Right lobe of liver (tissue), 6 donors: Measurements from ENCODE around the gene GPATCH3. TPM values are rescaled to one million over a fixed set of nuclear protein-coding genes. Genes with fewer than 3 reads are reported as not detected.

Experiments used
- ATAC-seq, 4 donors: fragments of 200-7000 bp; cut with Tn5 transposase; one replicate each; pipeline ENCODE4 v1.9.1; 2020; ENCODE audit warnings: mild to moderate bottlenecking in 4 of 4, moderate library complexity in 4 of 4
- DNase-seq, 3 donors: peaks; one replicate each; pipeline ENCODE4 v3.0.0-alpha.2; 2020
- H3K27ac ChIP-seq, 3 donors: fragments of 200-600 bp; one replicate each; pipeline ENCODE4 v1.8.0; 2022
- H3K27me3 ChIP-seq, 2 donors: fragments of 200-600 bp; one replicate each; pipeline ENCODE4 v1.8.0; 2022
- H3K36me3 ChIP-seq, 4 donors: fragments of 200-600 bp; sonication (generic) in 1 of 4; one replicate each; pipeline versions ENCODE4 v1.5.1 to v1.8.0; 2017 to 2022; ENCODE audit warnings: control low read depth in 1 of 4
- H3K4me1 ChIP-seq, 4 donors: fragments of 200-600 bp; sonication (generic) in 1 of 4; one replicate each; pipeline versions ENCODE4 v1.5.1 to v1.8.0; 2017 to 2022; ENCODE audit warnings: control low read depth in 1 of 4
- H3K4me3 ChIP-seq, 3 donors: fragments of 200-600 bp; one replicate each; pipeline ENCODE4 v1.8.0; 2022
- H3K9me3 ChIP-seq, 4 donors: fragments of 200-600 bp; sonication (generic) in 1 of 4; one replicate each; pipeline versions ENCODE4 v1.5.1 to v1.8.0; 2017 to 2022; ENCODE audit warnings: control low read depth in 1 of 4
- CTCF ChIP-seq, 4 donors: fragments of 200-600 bp in 3 of 4; fragments of 450-650 bp in 1 of 4; IDR thresholded peaks; one replicate each; pipeline versions ENCODE4 v1.5.1 to v1.8.0; 2016 to 2022; ENCODE audit warnings: antibody characterized with exemption in 4 of 4, mild to moderate bottlenecking in 2 of 4
- POLR2A ChIP-seq: fragments of 450-650 bp; IDR thresholded peaks from one replicate; pipeline ENCODE4 v1.6.1; 2017; ENCODE audit warnings: antibody characterized with exemption, mild to moderate bottlenecking
- WGBS: methylation state at CpG from one replicate; pipeline ENCODE4 v1.1.6; 2018; ENCODE audit warnings: low coverage, low lambda C conversion rate; ENCODE audit not compliant: insufficient coverage; ENCODE audit errors: missing lambda C conversion rate; 5-methylcytosine and 5-hydroxymethylcytosine counted together
- intact Hi-C, 2 donors: fragments of 100-400 bp; cut with DNase I; formaldehyde crosslinking; loops; one replicate each; pipeline versions ENCODE4 v1.11.2 to v1.14.1; 2022
- total RNA-seq, 6 experiments: library from RNA; depleted of rRNA in 2 of 6; stranded (reverse); fragments of >200 nt in 2 of 6; fragmentation: NEBNext Ultra II Directional in 3 of 6; extraction: Animal tissue kit (Norgen Biotek cat#: 25700) in 3 of 6; gene quantifications; one replicate each; pipeline versions ENCODE4 v1.1.0 to v1.2.4, GENCODE V29; 2016 to 2023
- donor health status: DM: no; HTN: yes; CAD: no.
- donor health status: DM: no; HTN: no; CAD: no.
- donor health status: DM: no; HTN: no; CAD: no.
- donor health status: DM: no; HTN: yes; CAD: no.
- donor health status: DM: no; HTN: yes; CAD: no.

GPATCH3 gene
- total RNA-seq, 6 experiments from 2014 or later, result 6.0 to 8.1 (median 7.1) TPM

DNA sequence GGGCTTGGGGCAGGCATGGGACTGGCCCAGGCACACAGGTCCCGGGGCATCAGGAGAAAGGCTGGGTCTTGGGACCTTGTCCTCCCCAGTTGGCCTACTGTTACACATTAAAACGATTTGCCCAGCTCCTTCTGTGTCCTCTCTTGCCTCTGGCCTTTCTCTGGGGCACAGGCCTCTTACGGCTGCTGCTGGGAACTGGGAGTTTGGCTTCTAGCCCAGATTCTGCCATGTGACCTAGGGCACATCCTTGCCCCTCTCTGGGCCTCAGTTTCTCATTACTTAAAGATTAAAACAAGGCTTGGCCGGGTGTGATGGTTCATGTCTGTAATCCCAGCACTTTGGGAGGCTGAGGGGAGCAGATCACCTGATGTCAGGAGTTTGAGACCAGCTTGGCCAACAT lies 46.0 kb upstream of the GPATCH3 start:
- 46% methylated on average over 3 of the region's 4 CpGs for WGBS
- Histone ChIP-seq H3K4me1 (peaks cover 0 to 84% (median 35%) of the 10 kb centered on the region in 4 donors), H3K36me3 (peaks cover 8 to 35% (median 14%) of the 10 kb centered on the region in 4 donors)

GRCh38 chr1:26945728-26946127 lies 45.5 kb upstream of the GPATCH3 start:
- intact Hi-C loops, result no loop called here
- Histone ChIP-seq H3K9me3 (no peaks in the 10 kb centered on the region), H3K4me1 (peaks cover 0 to 87% (median 35%) of the 10 kb centered on the region in 4 donors), H3K27me3 (no peaks in the 10 kb centered on the region), H3K27ac (peak overlapping the region in 2 of 3 donors; percentile 60 to 81), H3K36me3 (peaks cover 8 to 38% (median 15%) of the 10 kb centered on the region in 4 donors), H3K4me3 (peak overlapping the region in 2 of 3 donors; percentile 25 to 32)
- DNase-seq (peak; percentile 75 to 88 (median 87)), ATAC-seq (peak; percentile 71 to 77 (median 74))
- WGBS, result 41% methylated on average over 6 of the region's 8 CpGs
- no peak for TF ChIP-seq POLR2A
- no peak for TF ChIP-seq CTCF (IDR thresholded peaks at IDR 0.05)

More for the DNA sequence above, 46.0 kb upstream of the GPATCH3 start:
- ATAC-seq, result peak; percentile 11 to 42 (median 28)
- TF ChIP-seq CTCF (IDR thresholded peaks at IDR 0.05), result no peak
- TF ChIP-seq POLR2A, result no peak
- H3K27me3 ChIP-seq, result no peaks in the 10 kb centered on the region
- intact Hi-C loops, result no loop called here
- peak in 2 of 3 donors; percentile 68 to 74 for DNase-seq
- peak overlapping the region in 2 of 3 donors; percentile 25 to 32 for H3K4me3 ChIP-seq
- H3K27ac ChIP-seq, result peak overlapping the region in 2 of 3 donors; percentile 60 to 81
- no peaks in the 10 kb centered on the region for H3K9me3 ChIP-seq

- ATAC-seq (peak; percentile 1 to 42 (median 32)), DNase-seq (peak in 1 of 3 donors; percentile 63)
- peaks cover 0 to 90% (median 37%) of the 10 kb centered on the region in 4 donors for H3K4me1 ChIP-seq
- TF ChIP-seq POLR2A, result no peak
- no peak for TF ChIP-seq CTCF (IDR thresholded peaks at IDR 0.05)
- H3K27ac ChIP-seq, result peak overlapping the region in 2 of 3 donors; percentile 60 to 81
- H3K27me3 ChIP-seq, result no peaks in the 10 kb centered on the region
- no peaks in the 10 kb centered on the region for H3K9me3 ChIP-seq
- H3K36me3 ChIP-seq, result peaks cover 8 to 38% (median 15%) of the 10 kb centered on the region in 4 donors
- intact Hi-C loops, result no loop called here
- peak overlapping the region in 2 of 3 donors; percentile 25 to 32 for H3K4me3 ChIP-seq
- 26% methylated on average over 2 of the region's 2 CpGs for WGBS
These were observed 44.9 kb upstream of the GPATCH3 start for GRCh38 chr1:26945138-26945537.

- WGBS, result 85% methylated on average over 6 of the region's 12 CpGs
- Histone ChIP-seq H3K36me3 (peaks cover 8 to 38% (median 15%) of the 10 kb centered on the region in 4 donors), H3K27me3 (no peaks in the 10 kb centered on the region), H3K27ac (peak overlapping the region in 2 of 3 donors; percentile 7 to 81), H3K9me3 (no peaks in the 10 kb centered on the region), H3K4me1 (peaks cover 0 to 87% (median 35%) of the 10 kb centered on the region in 4 donors), H3K4me3 (no peak overlapping the region)
- ATAC-seq (no peak), DNase-seq (no peak)
- intact Hi-C loops, result no loop called here
- TF ChIP-seq POLR2A (no peak), CTCF (IDR thresholded peaks at IDR 0.05) (no peak)
These were observed 42.4 kb upstream of the GPATCH3 start for GRCh38 chr1:26942656-26943055.
